ENCODE data around the gene DCUN1D1.
"Not testable (repeated sequence)": the region's sequence is repeated elsewhere in the genome, so short reads cannot be mapped to it uniquely, and the experiment has no call there.

The DCUN1D1 gene

GRCh38 chr3:182980204-182981037 lies at the start of gene DCUN1D1:
DCUN1D1 (minus strand) TSS chr3:182980538; CDS start chr3:182980489, 49 bp downstream.
- no peak for DNase-seq

- no peak for DNase-seq
Measured at GRCh38 chr3:183028416-183028815, 48.1 kb upstream of the DCUN1D1 start.

GRCh38 chr3:183027276-183027675 lies 46.9 kb upstream of the DCUN1D1 start:
- no peak for DNase-seq

- DNase-seq = no peak
Measured at GRCh38 chr3:183022936-183023516, 42.7 kb upstream of the DCUN1D1 start.

- no peak for DNase-seq
Measured at GRCh38 chr3:183018421-183019192, 38.3 kb upstream of the DCUN1D1 start.

- no peak for DNase-seq
Measured at GRCh38 chr3:183015185-183015584, 34.8 kb upstream of the DCUN1D1 start.

GRCh38 chr3:183013856-183014255 lies 33.5 kb upstream of the DCUN1D1 start:
- DNase-seq = no peak

- no peak for DNase-seq
Measured at GRCh38 chr3:183013074-183013473, 32.7 kb upstream of the DCUN1D1 start.

GRCh38 chr3:183008800-183009199 lies 28.5 kb upstream of the DCUN1D1 start:
- DNase-seq = no peak

- no peak for DNase-seq
Measured at GRCh38 chr3:183008303-183008702, 28.0 kb upstream of the DCUN1D1 start.

- DNase-seq = no peak
Measured at GRCh38 chr3:183006396-183007002, 26.2 kb upstream of the DCUN1D1 start.

GRCh38 chr3:182999767-183000166 lies 19.4 kb upstream of the DCUN1D1 start:
- DNase-seq = no peak

- not testable (repeated sequence) for DNase-seq
Measured at GRCh38 chr3:182993486-182994201, 13.3 kb upstream of the DCUN1D1 start.

GRCh38 chr3:182989566-182989965 lies 9.2 kb upstream of the DCUN1D1 start:
- no peak for DNase-seq

GRCh38 chr3:182986021-182986420 lies 5.7 kb upstream of the DCUN1D1 start:
- DNase-seq = no peak

GRCh38 chr3:182983876-182984275 lies 3.5 kb upstream of the DCUN1D1 start:
- no peak for DNase-seq

- DNase-seq = no peak
Measured at GRCh38 chr3:182981038-182981380, 671 bp upstream of the DCUN1D1 start.

GRCh38 chr3:182979674-182980191 lies 605 bp downstream of the DCUN1D1 start:
- no peak for DNase-seq

GRCh38 chr3:182979103-182979673 lies 1.1 kb downstream of the DCUN1D1 start:
- DNase-seq = no peak

GRCh38 chr3:182978387-182978786 lies 2.0 kb downstream of the DCUN1D1 start:
- DNase-seq = no peak

GRCh38 chr3:182973047-182973446 lies 7.3 kb downstream of the DCUN1D1 start:
- no peak for DNase-seq

GRCh38 chr3:182972387-182972786 lies 8.0 kb downstream of the DCUN1D1 start:
- no peak for DNase-seq

Measured in NCI-H524 treated with DMSO at 0.1 percent for 48 hours (cell line).